Mesodermal cell (in vitro differentiated cells): ENCODE data around the gene CT47A7. TPM values are rescaled to one million over a fixed set of nuclear protein-coding genes. Genes with fewer than 3 reads are reported as not detected.
"Not testable (repeated sequence)": the region's sequence is repeated elsewhere in the genome, so short reads cannot be mapped to it uniquely, and the experiment has no call there.

Experiments
- H3K27ac ChIP-seq: 2 replicates; pipeline ENCODE4 v1.7.0; 2013; ENCODE audit warnings: mild to moderate bottlenecking, low read depth, low read length, moderate library complexity; ENCODE audit not compliant: severe bottlenecking
- H3K36me3 ChIP-seq: 2 replicates; pipeline ENCODE4 v1.7.1; 2013; ENCODE audit warnings: mild to moderate bottlenecking, low read length, moderate library complexity; ENCODE audit not compliant: control insufficient read depth, insufficient read depth
- H3K4me1 ChIP-seq: one replicate; pipeline ENCODE4 v1.7.1; 2013; ENCODE audit warnings: mild to moderate bottlenecking, low read length; ENCODE audit not compliant: insufficient read depth, control insufficient read depth, poor library complexity, severe bottlenecking
- H3K4me3 ChIP-seq: 2 replicates; pipeline ENCODE4 v1.7.0; 2013; ENCODE audit warnings: low read length, control low read depth, mild to moderate bottlenecking; ENCODE audit not compliant: insufficient read depth, poor library complexity, severe bottlenecking; ENCODE audit errors: extremely low read depth
- H3K9me3 ChIP-seq: 2 replicates; pipeline ENCODE4 v1.7.1; 2013; ENCODE audit warnings: mild to moderate bottlenecking, low read length, moderate library complexity; ENCODE audit not compliant: control insufficient read depth
- WGBS, 2 experiments: methylation state at CpG; one replicate each; pipeline ENCODE4 v1.1.5; 2013; ENCODE audit warnings: missing lambda C conversion rate in 2 of 2; ENCODE audit not compliant: insufficient coverage in 2 of 2; 5-methylcytosine and 5-hydroxymethylcytosine counted together
- polyA plus RNA-seq, 2 experiments: library from polyadenylated mRNA; stranded (reverse); fragments of 50-300 nt; gene quantifications; one replicate each; pipeline ENCODE4 v1.2.3, GENCODE V29; 2013

The CT47A7 gene
- not detected for polyA plus RNA-seq (2013, experiment 1 of 2)
- not detected for polyA plus RNA-seq (2013, experiment 2 of 2)

- H3K36me3 ChIP-seq, H3K4me1 ChIP-seq, H3K4me3 ChIP-seq, H3K9me3 ChIP-seq, H3K27ac ChIP-seq: not testable (repeated sequence)
- WGBS, 2 experiments = no CpG with 5 or more reads among the region's 7 CpGs
These were observed at the start of gene CT47A7 for GRCh38 chrX:120956500-120956899. TSS of gene CT47A7 (minus strand) at chrX:120956600. CDS start at chrX:120956345, 255 bp downstream.

- no peaks in the 10 kb centered on the region for H3K9me3 ChIP-seq
- H3K27ac ChIP-seq = no peak overlapping the region
- no peak overlapping the region for H3K4me3 ChIP-seq
- H3K4me1 ChIP-seq = no peaks in the 10 kb centered on the region
- no CpG with 5 or more reads among the region's 4 CpGs for WGBS, 2 experiments
- no peaks in the 10 kb centered on the region for H3K36me3 ChIP-seq
These were observed 44.2 kb upstream of the CT47A7 start for GRCh38 chrX:121000589-121000988.

GRCh38 chrX:120999413-120999812 lies 43.0 kb upstream of the CT47A7 start:
- no peaks in the 10 kb centered on the region for H3K36me3 ChIP-seq
- no peaks in the 10 kb centered on the region for H3K9me3 ChIP-seq
- no peak overlapping the region for H3K27ac ChIP-seq
- no peaks in the 10 kb centered on the region for H3K4me1 ChIP-seq
- WGBS, 2 experiments = 100% methylated on average over 2 of the region's 3 CpGs; no CpG with 5 or more reads in 1 of the 2 experiments
- H3K4me3 ChIP-seq = no peak overlapping the region

GRCh38 chrX:120985660-120986059 lies 29.3 kb upstream of the CT47A7 start, which contains the start of gene CT47A1:
TSS of gene CT47A1 (minus strand) at chrX:120985760. CDS start at chrX:120985529, 231 bp downstream.
- H3K9me3 ChIP-seq, H3K36me3 ChIP-seq, H3K4me1 ChIP-seq, H3K27ac ChIP-seq, H3K4me3 ChIP-seq: not testable (repeated sequence)
- WGBS, 2 experiments = no CpG with 5 or more reads among the region's 8 CpGs
